ENCODE results near the gene MTERF1. TPM values are rescaled to one million over a fixed set of nuclear protein-coding genes. Genes with fewer than 3 reads are reported as not detected.

The MTERF1 gene
- total RNA-seq, 1 experiment from 2014 or later, result 12.0 TPM

- ChIA-PET CTCF (interaction anchor here (1.0 kb wide), 1 partner anchor 9 kb away, joined by 3 read pairs; no protein-coding TSS in a partner anchor), POLR2A (interaction anchor here (0.6 kb wide), 1 partner anchor 148 kb away, joined by 3 read pairs; no protein-coding TSS in a partner anchor)
- Mint-ChIP-seq H3K4me1 (no peaks in the 10 kb centered on the region), H3K27me3 (ENCODE audit: low read depth) (peaks cover 5% of the 10 kb centered on the region), H3K27ac (no peak overlapping the region), H3K36me3 (0 out of 2 replicates have a peak, but pooled peaks cover 2% of the 10 kb centered on the region), H3K4me3 (no peak overlapping the region), H3K9me3 (peaks cover 20% of the 10 kb centered on the region)
- ATAC-seq, result no peak
- DNase-seq (ENCODE audit: low spot score), result no peak
- TF ChIP-seq, protein P1, sequence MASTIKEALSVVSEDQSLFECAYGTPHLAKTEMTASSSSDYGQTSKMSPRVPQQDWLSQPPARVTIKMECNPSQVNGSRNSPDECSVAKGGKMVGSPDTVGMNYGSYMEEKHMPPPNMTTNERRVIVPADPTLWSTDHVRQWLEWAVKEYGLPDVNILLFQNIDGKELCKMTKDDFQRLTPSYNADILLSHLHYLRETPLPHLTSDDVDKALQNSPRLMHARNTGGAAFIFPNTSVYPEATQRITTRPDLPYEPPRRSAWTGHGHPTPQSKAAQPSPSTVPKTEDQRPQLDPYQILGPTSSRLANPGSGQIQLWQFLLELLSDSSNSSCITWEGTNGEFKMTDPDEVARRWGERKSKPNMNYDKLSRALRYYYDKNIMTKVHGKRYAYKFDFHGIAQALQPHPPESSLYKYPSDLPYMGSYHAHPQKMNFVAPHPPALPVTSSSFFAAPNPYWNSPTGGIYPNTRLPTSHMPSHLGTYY (CRISPR knock-in tag; IDR thresholded peaks at IDR 0.05), result no peak
Observed at GRCh38 chr7:91843831-91844230, 36.7 kb downstream of the MTERF1 start.

- DNase-seq (ENCODE audit: low spot score) (no peak), ATAC-seq (no peak)
- peaks cover 5% of the 10 kb centered on the region for H3K27me3 Mint-ChIP-seq (ENCODE audit: low read depth)
- POLR2A ChIA-PET, result no interaction called here
- 0 out of 2 replicates have a peak, but pooled peaks cover 2% of the 10 kb centered on the region for H3K36me3 Mint-ChIP-seq
- H3K9me3 Mint-ChIP-seq, result peaks cover 16% of the 10 kb centered on the region
- H3K4me3 Mint-ChIP-seq, result no peak overlapping the region
- H3K27ac Mint-ChIP-seq, result no peak overlapping the region
- 0 out of 2 replicates have a peak, but pooled peaks cover 8% of the 10 kb centered on the region for H3K4me1 Mint-ChIP-seq
- CTCF ChIA-PET, result no interaction called here
- no peak for TF ChIP-seq ZBTB21 (CRISPR knock-in tag; IDR thresholded peaks at IDR 0.05; ENCODE audit: borderline replicate concordance)
- no peak for TF ChIP-seq CREM (CRISPR knock-in tag; IDR thresholded peaks at IDR 0.05)
- TF ChIP-seq, protein P2, sequence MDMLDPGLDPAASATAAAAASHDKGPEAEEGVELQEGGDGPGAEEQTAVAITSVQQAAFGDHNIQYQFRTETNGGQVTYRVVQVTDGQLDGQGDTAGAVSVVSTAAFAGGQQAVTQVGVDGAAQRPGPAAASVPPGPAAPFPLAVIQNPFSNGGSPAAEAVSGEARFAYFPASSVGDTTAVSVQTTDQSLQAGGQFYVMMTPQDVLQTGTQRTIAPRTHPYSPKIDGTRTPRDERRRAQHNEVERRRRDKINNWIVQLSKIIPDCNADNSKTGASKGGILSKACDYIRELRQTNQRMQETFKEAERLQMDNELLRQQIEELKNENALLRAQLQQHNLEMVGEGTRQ (CRISPR knock-in tag; IDR thresholded peaks at IDR 0.05), result no peak
- no peak for TF ChIP-seq GRHL2 (CRISPR knock-in tag; IDR thresholded peaks at IDR 0.05; ENCODE audit: insufficient replicate concordance, severe bottlenecking)
- no peak for TF ChIP-seq ZNF263 (CRISPR knock-in tag; IDR thresholded peaks at IDR 0.05; ENCODE audit: low read depth)
- no peak for TF ChIP-seq ELF4 (CRISPR knock-in tag; IDR thresholded peaks at IDR 0.05; ENCODE audit: low read depth)
- no peak for TF ChIP-seq OVOL2 (CRISPR knock-in tag; IDR thresholded peaks at IDR 0.05; ENCODE audit: borderline replicate concordance)
- no peak for TF ChIP-seq NFYB (CRISPR knock-in tag; conservative IDR thresholded peaks at IDR 0.05; ENCODE audit: low read depth)
- TF ChIP-seq TCF7 (CRISPR knock-in tag; IDR thresholded peaks at IDR 0.05; ENCODE audit: low read depth), result no peak
- no peak for TF ChIP-seq ZNF671 (CRISPR knock-in tag; IDR thresholded peaks at IDR 0.05)
- no peak for TF ChIP-seq GABPB1 (CRISPR knock-in tag; IDR thresholded peaks at IDR 0.05)
- TF ChIP-seq SMAD4 (CRISPR knock-in tag; IDR thresholded peaks at IDR 0.05), result no peak
- no peak for TF ChIP-seq NR1H2 (CRISPR knock-in tag; IDR thresholded peaks at IDR 0.05)
Observed at GRCh38 chr7:91838439-91838838, 42.1 kb downstream of the MTERF1 start.

DNA sequence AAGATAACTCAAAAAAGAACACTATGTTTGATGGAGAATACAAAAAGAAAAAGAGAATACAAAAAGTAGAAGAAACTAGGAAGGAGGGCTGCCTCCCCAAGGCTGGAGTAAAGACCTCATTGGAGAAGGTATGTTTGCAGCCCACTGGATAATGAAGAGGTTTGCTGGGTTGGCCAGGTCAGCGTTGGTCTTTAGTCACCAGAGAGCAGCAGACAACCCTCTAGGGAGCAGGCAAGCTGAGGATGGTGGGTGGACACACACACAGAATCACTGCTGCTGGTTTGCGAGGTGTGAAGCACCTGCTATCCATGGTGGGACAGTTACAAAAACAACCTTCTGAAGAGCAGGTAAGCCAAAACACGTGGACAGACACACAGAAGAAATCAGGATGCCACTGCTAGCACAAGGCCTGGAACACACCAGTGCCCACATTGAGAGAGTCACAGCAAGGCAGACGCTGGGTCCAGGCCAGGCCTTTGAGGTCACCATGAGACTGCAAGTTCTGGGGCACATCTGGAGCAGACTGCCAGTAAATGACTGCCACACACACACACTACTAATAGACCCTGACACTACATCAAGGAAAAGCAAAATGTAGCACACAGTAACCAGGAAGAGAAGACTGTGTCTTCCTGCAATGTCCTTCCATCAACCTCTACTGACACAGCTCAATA lies 43.0 kb downstream of the MTERF1 start:
- Mint-ChIP-seq H3K9me3 (peaks cover 14% of the 10 kb centered on the region), H3K4me3 (no peak overlapping the region), H3K4me1 (0 out of 2 replicates have a peak, but pooled peaks cover 8% of the 10 kb centered on the region), H3K36me3 (0 out of 2 replicates have a peak, but pooled peaks cover 2% of the 10 kb centered on the region), H3K27me3 (ENCODE audit: low read depth) (peaks cover 3% of the 10 kb centered on the region), H3K27ac (no peak overlapping the region)
- TF ChIP-seq PRDM15 (CRISPR knock-in tag; IDR thresholded peaks at IDR 0.05), result peak; percentile 76
- TF ChIP-seq HMGXB4 (CRISPR knock-in tag; IDR thresholded peaks at IDR 0.05), result no peak
- no peak; the same call in 1 of the 2 replicates for ATAC-seq
- no peak for DNase-seq (ENCODE audit: low spot score)
- ChIA-PET POLR2A (no interaction called here), CTCF (no interaction called here)

Measured in WTC11 (cell line).